HG03159 (cell line): Measurements from ENCODE around the gene OR1K1.
"Not testable (repeated sequence)": the region's sequence is repeated elsewhere in the genome, so short reads cannot be mapped to it uniquely, and the experiment has no call there.

ENCODE experiments used
- ATAC-seq: cut with Tn5 transposase; IDR thresholded peaks from one replicate; pipeline ENCODE4 v1.9.1; 2021; ENCODE audit warnings: mild to moderate bottlenecking, moderate library complexity; ENCODE audit not compliant: unreplicated experiment

The OR1K1 gene, protein sequence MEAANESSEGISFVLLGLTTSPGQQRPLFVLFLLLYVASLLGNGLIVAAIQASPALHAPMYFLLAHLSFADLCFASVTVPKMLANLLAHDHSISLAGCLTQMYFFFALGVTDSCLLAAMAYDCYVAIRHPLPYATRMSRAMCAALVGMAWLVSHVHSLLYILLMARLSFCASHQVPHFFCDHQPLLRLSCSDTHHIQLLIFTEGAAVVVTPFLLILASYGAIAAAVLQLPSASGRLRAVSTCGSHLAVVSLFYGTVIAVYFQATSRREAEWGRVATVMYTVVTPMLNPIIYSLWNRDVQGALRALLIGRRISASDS

GRCh38 chr9:122800066-122801060, at the start of gene OR1K1:
TSS of gene OR1K1 (plus strand) at chr9:122800123. CDS start at chr9:122800123, 0 bp downstream.
- ATAC-seq: no peak

- no peak for ATAC-seq
Observed at GRCh38 chr9:122754825-122755224, 45.1 kb upstream of the OR1K1 start.

DNA sequence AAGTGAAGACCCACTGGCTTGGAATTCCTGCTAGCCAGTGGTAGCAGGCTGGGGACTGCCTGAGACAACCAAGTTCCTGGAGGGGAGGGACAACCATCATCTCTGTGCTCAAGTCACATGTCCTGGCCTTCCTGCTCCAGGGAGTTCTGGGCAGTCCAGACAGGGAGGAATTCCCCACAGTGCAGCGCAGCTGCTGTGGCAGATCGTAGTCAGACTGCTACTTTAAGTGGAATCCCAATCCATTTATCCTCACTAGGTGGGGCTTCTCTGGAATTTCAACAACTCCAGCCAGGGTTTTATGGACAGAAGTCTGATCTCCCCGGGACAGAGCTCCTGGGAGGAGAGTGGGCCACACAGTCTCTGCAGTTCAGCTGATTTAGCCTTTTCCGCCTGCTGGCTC, 32.1 kb upstream of the OR1K1 start:
- ATAC-seq: no peak

DNA sequence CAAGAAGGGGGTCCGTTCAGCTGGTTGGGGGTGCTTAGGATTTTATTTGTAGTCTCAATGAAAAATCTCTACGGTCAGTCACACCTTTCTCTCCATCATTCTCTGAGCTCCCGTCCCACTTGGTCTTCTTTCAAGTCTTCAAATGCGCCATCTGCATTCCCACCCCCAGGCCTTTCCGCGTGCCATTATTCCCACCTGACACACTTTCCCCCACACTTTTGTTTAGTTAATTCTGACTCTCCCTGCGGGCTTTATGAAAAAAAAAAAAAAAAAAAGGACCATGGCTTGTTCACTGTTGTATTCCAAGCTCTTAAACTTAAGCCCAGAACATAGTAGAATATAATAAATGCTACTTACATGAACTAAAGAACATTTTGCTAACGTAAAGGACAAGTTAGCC, 22.9 kb upstream of the OR1K1 start:
- ATAC-seq: no peak

- ATAC-seq: no peak
Observed at GRCh38 chr9:122777935-122778627, 21.8 kb upstream of the OR1K1 start.

GRCh38 chr9:122779181-122779580, 20.7 kb upstream of the OR1K1 start:
- ATAC-seq: no peak

DNA sequence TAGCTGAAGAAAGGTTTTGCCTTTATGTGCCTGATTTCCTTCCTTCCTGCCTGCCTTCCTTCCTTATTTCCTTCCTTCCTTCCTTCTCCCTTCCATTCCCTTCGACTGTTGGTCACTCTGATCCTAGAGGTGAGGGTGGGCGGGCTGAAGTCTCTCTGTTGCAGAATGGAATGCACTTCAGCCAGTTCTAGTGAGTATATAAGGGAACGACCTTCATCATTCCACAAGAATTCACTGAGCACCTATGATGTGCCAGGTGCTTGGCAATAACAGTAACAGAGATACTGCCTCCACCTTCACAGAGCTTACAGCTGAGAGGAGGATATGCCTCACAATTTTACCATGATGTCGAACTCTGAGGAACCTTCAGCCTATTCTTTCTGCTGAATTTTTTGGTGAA, 19.9 kb upstream of the OR1K1 start:
- no peak for ATAC-seq

DNA sequence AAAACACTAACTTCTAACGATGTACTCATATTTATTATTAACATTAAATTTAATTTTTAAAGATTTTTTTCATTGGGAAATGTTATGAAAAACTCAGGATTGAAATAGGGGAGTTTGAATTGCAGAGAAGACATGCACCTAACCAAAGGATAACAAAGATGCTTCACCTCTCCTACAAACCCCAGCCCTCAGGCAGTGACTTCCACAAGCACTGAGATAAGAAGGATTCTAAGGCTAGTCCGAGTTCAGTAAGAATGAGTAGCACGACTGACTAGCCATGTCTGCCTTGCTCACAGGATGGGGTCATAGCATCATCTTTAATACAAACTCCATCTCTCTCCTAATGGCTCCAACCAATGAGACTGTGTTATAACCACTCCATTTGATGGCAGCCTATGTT, 18.3 kb upstream of the OR1K1 start:
- ATAC-seq: no peak

GRCh38 chr9:122785269-122785668, 14.7 kb upstream of the OR1K1 start:
- ATAC-seq: no peak

- ATAC-seq: no peak
Observed at GRCh38 chr9:122786338-122786737, 13.6 kb upstream of the OR1K1 start.

- no peak for ATAC-seq
Observed at GRCh38 chr9:122788831-122789230, 11.1 kb upstream of the OR1K1 start, which contains the start of gene OR5C1. TSS of gene OR5C1 (plus strand) at chr9:122788933. CDS start at chr9:122788933, 0 bp downstream.

DNA sequence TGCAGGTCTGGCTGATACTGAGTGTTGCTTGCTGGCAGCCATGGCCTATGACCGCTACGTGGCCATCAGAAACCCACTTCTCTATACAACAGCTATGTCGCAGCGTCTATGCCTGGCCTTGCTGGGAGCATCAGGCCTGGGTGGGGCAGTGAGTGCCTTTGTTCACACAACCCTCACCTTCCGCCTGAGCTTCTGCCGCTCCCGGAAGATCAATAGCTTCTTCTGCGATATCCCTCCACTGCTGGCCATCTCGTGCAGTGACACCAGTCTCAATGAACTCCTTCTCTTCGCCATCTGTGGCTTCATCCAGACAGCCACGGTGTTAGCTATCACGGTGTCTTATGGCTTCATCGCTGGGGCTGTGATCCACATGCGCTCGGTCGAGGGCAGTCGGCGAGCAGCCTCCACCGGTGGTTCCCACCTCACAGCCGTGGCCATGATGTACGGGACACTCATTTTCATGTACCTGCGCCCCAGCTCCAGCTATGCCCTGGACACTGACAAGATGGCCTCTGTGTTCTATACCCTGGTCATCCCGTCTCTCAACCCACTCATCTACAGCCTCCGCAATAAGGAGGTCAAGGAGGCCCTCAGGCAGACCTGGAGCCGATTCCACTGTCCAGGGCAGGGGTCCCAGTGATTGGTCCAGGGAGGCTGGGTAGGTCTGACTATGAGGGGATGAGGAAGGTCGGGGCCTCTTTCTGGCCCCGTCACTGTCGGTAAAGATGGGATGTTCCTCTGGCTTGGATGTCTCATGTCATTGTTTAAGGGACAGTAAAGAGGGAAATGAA, 10.5 kb upstream of the OR1K1 start:
- ATAC-seq: no peak

DNA sequence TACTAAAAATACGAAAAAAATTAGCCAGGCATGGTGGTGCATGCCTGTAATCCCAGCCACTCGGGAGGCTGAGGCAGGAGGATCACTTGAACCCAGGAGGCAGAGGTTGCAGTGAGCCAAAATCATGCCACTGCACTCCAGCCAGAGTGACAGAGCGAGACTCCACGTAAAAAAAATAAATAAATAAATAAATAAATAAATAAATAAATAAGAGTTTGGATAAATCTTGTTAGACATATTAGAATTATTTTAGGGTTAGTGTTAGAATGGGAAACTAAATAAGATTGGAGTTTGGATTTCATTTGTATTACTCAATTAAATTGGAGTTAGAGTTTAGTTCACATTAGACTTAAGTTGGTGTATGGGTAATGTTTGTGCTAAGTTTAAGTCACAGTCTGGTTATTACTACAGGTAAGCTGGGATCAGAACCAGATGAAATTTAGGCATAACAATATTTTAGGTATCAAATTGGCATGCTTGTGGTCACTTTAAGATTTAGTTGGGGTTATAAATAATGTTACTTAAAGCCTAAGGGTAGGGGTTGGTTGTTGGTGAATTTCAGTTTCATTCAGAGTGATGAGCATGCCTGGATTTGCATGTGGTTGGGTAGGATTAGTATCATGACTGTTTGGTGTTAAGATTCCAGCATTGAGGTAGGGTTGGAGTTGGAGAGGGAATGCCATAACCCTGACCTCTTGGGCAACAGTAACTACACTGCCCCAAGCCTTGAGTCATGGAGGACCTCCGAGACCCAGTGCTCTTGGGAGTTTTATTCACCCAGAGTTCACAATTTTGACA, 7.9 kb upstream of the OR1K1 start:
- no peak for ATAC-seq

GRCh38 chr9:122797316-122798063, 2.4 kb upstream of the OR1K1 start:
- no peak for ATAC-seq

GRCh38 chr9:122806661-122807060, 6.7 kb downstream of the OR1K1 start:
- no peak for ATAC-seq

DNA sequence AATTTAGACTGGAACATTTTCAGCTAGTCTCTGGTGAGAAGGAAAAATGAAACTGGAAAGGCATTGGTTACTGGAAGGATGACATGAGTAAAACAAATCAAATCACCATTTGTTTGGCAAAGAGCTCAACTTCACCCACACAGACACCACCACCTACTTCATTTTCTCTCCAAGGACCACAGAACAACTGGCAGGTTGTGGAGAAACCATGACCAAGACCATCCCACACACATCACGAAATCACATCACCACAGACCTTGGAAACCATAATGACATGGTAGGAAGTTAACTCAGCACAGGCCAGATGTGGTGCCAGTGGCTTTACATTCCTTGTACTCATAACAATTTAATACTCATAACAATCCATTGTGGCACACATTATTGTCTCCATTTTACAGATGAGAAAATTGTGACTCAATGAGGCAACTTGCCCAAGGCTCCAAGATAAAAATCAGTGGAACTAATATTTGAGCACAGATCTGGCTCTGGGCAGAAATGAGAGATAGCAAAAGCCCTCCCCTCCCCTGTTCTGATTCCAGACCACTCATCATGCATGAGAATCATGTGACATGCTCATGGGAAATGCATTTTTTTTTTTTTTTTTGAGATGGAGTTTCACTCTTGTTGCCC, 7.5 kb downstream of the OR1K1 start:
- ATAC-seq: no peak

- ATAC-seq: no peak
Observed at GRCh38 chr9:122808141-122808540, 8.2 kb downstream of the OR1K1 start.

DNA sequence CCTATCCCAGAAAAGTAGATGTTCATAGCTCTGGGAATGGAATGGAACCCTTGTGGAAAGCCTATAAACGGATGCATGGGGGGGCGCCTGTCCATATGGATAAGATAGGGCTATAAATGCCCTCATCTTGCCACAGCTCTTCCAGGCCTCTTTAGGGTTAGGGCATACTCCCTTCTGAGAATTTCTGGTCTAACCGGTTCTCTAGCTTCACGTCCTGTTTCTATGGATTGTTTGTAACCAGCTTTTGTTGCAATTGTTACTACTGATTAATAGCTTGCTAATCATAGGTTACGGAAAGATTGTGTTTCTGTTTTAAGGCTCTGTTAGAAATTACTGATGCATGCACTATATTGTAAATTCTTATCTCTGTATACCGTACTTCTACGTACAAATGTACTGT, 9.3 kb downstream of the OR1K1 start:
- not testable (repeated sequence) for ATAC-seq
